ENCODE results near the gene ZNF280A.

The ZNF280A gene

GRCh38 chr22:22536515-22536914 lies 16.4 kb upstream of the ZNF280A start:
- no peak for ATAC-seq
- TF ChIP-seq RARB (CRISPR knock-in tag; IDR thresholded peaks at IDR 0.05) (no peak), GLIS3 (CRISPR knock-in tag; IDR thresholded peaks at IDR 0.05) (no peak), BACH2 (CRISPR knock-in tag; IDR thresholded peaks at IDR 0.05; ENCODE audit: borderline replicate concordance) (no peak)

GRCh38 chr22:22535662-22536061 lies 15.6 kb upstream of the ZNF280A start:
- ATAC-seq: no peak
- no peak for TF ChIP-seq ZNF8 (CRISPR knock-in tag; IDR thresholded peaks at IDR 0.05)
- no peak for TF ChIP-seq OSR1 (CRISPR knock-in tag; IDR thresholded peaks at IDR 0.05)
- no peak for TF ChIP-seq ISL1 (CRISPR knock-in tag; IDR thresholded peaks at IDR 0.05)
- TF ChIP-seq SNAI2 (CRISPR knock-in tag; IDR thresholded peaks at IDR 0.05): no peak
- TF ChIP-seq GLIS3 (CRISPR knock-in tag; IDR thresholded peaks at IDR 0.05): no peak
- TF ChIP-seq BACH2 (CRISPR knock-in tag; IDR thresholded peaks at IDR 0.05; ENCODE audit: borderline replicate concordance): no peak
- TF ChIP-seq ZNF70 (CRISPR knock-in tag; IDR thresholded peaks at IDR 0.05): no peak
- TF ChIP-seq ZNF565 (CRISPR knock-in tag; conservative IDR thresholded peaks at IDR 0.05; ENCODE audit: low read depth): no peak
- no peak for TF ChIP-seq TOX (CRISPR knock-in tag; IDR thresholded peaks at IDR 0.05; ENCODE audit: borderline replicate concordance)
- no peak for TF ChIP-seq ZC3H10 (CRISPR knock-in tag; IDR thresholded peaks at IDR 0.05)
- no peak for TF ChIP-seq CSRNP3 (CRISPR knock-in tag; IDR thresholded peaks at IDR 0.05)
- TF ChIP-seq ARNTL (CRISPR knock-in tag; IDR thresholded peaks at IDR 0.05; ENCODE audit: borderline replicate concordance, low read depth): no peak
- no peak for TF ChIP-seq PPARA (CRISPR knock-in tag; IDR thresholded peaks at IDR 0.05; ENCODE audit: borderline replicate concordance)
- no peak for TF ChIP-seq RARB (CRISPR knock-in tag; IDR thresholded peaks at IDR 0.05)
- TF ChIP-seq TCF4 (CRISPR knock-in tag; IDR thresholded peaks at IDR 0.05; ENCODE audit: borderline replicate concordance): no peak
- TF ChIP-seq PATZ1 (CRISPR knock-in tag; IDR thresholded peaks at IDR 0.05; ENCODE audit: borderline replicate concordance): no peak

- ATAC-seq: no peak
- no peak for TF ChIP-seq ZNF565 (CRISPR knock-in tag; conservative IDR thresholded peaks at IDR 0.05; ENCODE audit: low read depth)
- no peak for TF ChIP-seq TSHZ2 (CRISPR knock-in tag; IDR thresholded peaks at IDR 0.05)
- TF ChIP-seq TCF4 (CRISPR knock-in tag; IDR thresholded peaks at IDR 0.05; ENCODE audit: borderline replicate concordance): no peak
- no peak for TF ChIP-seq ISL1 (CRISPR knock-in tag; IDR thresholded peaks at IDR 0.05)
- no peak for TF ChIP-seq ZFP30 (CRISPR knock-in tag; IDR thresholded peaks at IDR 0.05)
- TF ChIP-seq ZFP3 (CRISPR knock-in tag; IDR thresholded peaks at IDR 0.05): no peak
- no peak for TF ChIP-seq PATZ1 (CRISPR knock-in tag; IDR thresholded peaks at IDR 0.05; ENCODE audit: borderline replicate concordance)
- TF ChIP-seq ESRRG (CRISPR knock-in tag; IDR thresholded peaks at IDR 0.05): no peak
- TF ChIP-seq TOX (CRISPR knock-in tag; IDR thresholded peaks at IDR 0.05; ENCODE audit: borderline replicate concordance): no peak
- no peak for TF ChIP-seq BACH2 (CRISPR knock-in tag; IDR thresholded peaks at IDR 0.05; ENCODE audit: borderline replicate concordance)
- TF ChIP-seq ZC3H10 (CRISPR knock-in tag; IDR thresholded peaks at IDR 0.05): no peak
- TF ChIP-seq PPARA (CRISPR knock-in tag; IDR thresholded peaks at IDR 0.05; ENCODE audit: borderline replicate concordance): no peak
Observed at GRCh38 chr22:22534604-22535415, 14.7 kb upstream of the ZNF280A start.

Measured in SK-N-SH treated with all-trans-retinoic acid at 6 μM for 48 hours (cell line).